ENCODE results near the gene C1QTNF12.
A peak's percentile ranks its signal among the peaks of the same experiment; 100 is the strongest.

Gene C1QTNF12

DNA sequence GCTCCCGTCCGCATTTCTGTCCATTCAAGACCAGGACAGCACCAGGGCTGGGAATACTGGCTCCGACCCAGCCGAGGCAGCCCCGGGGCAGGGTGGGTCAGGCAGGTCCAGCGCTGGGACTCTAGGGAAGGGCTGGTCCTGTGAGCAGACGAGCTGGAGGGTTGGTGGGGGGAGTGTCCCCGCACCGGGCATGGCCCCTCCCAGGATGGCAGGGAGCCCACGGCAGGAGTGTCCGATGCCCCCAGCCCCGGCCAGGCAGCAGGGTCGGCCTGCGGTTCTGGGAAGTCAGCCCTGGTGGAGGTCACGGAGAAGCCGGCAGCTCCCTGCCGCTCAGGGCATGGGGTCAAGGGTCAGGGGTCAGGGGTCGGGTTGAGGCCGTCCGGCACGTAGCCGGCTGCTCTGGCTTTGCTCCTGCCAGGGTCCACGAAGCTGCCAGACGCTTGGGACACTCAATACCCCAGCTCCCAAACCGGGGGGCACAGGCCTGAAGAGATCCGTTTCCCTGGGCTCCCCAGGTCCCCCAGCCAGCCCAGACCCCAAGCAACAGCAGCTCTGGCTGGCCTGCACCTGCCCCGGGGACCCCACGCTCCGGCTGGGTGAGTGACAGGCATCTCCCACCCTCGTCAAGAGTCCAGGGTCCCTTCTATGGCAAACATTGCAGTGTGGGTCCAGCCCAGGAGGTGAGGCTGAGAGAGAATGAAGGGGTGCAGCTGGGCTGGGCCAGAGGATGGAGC lies 6.7 kb downstream of the C1QTNF12 start:
- DNase-seq, result no peak

DNA sequence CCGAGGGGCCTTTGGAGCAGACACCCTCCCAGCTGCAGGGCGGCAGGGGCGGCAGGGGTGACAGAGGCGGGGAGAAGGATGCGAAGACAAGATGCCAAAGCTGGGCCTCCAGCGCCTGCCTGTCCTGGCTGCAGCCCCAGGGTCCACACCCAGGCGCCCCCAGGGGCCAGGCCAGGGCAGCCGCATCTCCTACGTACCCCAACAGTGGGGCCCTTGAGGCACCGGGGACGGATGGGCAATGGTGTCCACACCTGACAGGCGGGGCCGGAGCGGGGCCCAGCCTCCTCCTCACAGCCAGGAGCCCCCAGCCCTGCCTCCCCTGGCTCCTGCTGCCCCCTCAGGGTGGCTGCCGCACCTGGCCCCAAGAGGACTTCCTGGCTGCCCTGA lies 7.3 kb downstream of the C1QTNF12 start:
- no peak for DNase-seq

DNA sequence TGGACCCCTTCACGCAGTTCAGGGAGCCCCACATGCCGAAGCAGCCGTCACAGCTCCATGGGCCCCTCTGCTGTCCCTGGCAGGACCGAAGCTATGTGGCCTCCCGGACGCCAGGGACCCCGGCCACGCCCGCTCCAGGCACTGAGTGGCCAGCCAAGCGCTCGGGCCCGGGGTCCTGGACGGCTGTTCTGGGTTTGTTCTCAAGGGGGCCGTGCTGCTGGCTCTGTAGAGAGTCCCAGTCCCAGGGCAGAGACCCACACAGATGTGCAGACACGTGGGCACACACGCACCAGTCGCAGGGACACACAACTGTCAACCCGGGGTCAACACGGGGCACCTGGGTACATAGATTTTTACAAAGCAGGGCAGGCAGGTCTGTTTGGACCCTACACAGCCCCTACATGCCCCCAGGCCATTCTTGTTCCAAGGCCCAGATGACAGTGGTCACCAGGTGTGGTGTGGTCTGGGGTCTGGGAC lies 7.8 kb downstream of the C1QTNF12 start:
- DNase-seq, result no peak

DNA sequence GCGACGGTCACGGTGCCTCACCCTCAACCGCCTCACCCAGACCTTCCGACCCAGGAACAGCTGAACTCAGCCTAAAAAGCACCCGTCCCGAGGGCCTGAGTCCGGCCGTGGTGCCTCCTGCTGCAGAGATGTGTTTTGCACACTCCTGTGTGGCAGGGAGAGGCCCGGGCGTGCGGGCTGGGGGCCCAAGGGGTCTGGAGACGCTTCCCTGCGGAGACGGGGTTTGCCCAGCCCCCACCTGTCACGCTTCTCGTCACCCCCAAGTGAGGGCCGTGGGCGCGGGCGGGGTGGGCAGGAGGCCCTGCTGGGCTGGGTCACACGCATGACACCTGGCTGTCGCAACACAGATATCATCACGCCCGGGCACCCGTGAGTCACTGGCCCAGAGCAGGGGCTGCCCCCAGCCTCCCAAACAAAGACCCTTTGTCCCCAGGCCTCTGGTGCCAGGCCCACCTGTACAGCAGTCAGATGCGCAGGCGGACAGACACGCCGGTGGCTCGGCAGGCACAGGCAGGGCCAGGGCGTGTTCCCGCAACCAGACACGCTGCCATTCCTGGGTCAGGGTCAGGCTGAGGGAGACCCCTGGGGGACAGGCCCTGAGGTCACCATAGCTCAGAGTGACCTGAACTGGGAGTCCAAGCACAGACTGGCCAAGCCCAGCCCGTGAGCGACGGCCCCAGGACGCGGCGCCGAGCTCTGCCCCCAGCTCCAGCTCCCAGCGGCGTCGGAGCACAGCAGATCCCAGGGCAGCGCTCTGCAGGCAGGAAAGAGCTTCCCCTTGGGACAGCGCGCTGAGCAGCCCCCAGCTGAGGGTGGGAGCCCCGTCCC lies 8.4 kb downstream of the C1QTNF12 start:
- no peak for DNase-seq

DNA sequence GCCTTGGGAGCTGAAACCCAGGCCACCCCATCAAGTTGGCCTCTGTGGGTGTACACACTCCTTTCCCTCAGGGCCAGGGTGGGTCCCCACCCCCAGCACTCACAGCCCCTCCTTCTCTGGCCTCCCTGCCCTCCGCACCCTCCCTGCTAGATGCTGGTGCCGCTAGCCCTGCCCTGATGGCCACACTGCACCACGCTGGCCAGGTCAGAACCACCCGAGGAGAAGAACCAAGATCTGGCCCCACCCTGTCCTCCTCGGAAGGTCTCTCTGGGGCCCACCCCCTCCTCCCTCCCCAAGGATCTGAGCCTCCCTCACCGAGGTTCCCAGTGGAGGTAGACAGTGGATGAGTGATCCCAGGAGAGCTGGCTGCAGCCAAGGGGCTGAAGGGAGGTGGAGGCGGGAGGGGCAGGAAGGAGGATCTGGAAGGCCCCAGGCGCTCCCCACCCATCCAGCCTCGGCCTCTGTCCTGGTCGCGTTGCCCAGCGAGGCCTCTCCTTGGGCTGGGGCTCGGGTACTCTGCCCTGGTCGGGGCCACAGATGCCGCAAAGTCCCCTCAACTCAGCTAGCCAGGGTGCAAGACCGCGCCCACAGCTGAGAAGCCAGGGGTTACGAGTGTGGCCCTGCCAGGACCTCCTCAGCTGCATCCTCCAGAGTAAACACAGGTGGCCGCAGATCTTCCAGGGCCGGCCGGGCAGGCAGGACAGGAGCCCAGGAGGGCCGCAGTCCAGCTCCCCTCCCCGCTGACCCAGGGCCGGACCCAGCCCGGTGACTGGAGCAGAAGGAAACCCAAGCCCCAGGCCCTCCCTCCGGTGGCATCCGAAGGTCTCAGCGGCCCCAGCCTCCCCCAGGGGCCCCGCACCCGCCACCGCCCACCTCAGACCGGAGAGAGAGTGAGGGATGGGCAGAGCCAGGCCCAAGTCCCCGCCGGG lies 9.3 kb downstream of the C1QTNF12 start:
- no peak for DNase-seq

DNA sequence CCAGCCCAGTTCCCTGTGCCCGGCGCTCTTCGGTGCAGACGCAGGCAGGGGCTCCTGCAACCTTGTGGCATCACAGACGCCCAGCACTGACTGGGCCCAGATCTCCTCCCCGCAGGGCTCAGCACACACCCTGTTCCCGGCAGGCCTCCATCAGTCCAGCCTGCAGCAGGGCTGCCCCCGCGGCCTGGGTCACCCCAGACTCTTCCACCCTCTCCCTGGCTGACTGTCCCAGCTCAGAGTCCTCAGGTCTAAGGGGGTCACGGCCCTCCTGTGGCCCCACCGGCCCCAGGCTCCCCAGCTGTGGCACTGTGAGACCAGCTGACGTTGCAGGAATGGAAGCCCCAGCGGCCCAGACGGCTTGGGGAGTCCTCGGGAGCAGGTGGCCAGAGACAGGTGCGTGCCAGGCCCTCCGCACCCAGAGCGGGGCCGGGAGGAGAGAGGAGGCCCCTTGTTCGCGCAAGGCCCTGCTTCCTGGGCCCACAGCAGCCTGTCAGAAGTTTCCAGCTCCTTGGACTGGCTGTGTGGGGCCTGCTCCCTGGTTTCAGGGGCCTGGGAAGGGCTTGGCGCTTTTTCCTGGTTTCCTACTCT lies 10.3 kb downstream of the C1QTNF12 start:
- DNase-seq, result no peak

DNA sequence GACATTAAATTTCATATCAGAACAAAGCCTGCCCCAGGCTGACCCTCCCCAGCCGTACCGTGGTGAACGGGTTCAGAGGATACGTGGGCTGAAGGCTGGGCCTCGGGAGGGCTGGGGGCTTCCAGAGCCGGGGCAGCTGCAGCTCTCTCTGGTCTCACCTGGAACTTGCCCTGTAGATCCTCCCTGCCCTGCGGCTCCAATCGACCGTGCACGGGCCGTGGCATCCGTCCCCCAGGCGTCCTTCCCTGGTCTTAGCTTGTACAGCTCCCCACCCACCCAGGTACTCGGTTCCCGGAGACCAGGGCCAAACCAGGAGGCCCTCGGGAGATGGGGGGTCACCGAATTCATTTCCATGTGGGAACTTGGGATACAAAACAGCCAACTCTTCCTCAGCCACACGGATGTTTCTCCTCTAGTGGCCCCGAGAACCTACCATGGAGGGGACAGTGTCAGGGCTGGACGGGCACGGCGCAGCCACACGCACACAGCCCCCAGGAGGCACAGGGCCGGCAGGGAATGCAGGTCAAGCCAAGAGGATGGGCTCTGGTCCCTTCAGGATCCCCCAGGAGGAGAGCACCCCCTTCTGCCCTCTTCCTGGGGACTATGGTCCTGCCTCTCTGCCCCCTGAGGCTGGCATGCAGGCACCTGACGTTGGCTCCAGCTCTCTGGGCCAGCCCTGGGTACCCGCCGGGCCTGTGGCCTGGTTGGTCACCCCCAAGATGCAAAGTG lies 11.3 kb downstream of the C1QTNF12 start:
- DNase-seq, result no peak

DNA sequence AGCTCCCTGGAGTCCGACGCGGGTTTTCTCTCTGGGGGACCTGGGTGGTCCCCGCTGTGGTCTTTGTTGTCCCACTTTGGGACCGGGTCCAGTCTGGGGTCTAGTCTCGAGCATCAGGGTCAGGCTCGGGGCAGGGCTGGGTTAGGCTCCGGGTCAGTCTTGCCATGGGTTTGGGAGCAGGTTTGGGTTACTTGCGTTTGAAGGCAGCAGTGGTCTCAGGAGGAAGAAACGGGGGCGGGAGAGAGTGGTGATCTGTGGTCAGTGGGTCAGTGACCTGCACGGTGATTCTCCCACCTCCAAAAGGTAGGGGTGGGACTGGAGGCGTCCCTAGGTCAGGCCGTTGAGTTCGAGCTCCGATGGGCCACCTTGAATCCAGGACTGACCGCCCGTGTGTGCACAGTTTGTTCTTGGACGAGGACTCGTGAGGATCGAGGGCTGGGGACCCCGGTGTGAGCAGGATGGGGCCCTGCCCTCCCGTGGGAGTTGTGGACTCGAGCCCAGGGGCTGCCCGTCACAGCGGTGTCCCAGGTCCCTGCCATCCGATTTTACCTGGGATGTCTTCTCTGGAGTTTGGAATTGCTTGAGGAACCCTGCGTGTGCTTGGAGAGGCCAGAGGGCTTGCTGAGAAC lies 12.2 kb downstream of the C1QTNF12 start:
- no peak for DNase-seq

DNA sequence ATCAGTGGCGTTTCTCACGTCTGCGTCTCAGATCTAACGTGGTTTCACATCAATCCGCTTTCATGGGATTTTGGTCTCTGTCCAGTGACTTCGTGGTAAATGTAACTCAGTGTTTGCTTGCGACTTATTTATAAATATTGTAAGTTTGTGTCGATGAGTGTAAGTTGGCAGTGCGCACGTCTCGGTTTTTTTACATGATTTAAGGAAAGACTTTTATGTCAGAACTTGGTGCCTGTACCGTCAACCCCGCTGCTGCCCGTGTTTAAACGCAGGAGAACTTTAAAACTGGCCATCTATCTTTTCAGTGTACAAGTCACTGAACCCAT lies 13.0 kb downstream of the C1QTNF12 start:
- DNase-seq, result no peak

DNA sequence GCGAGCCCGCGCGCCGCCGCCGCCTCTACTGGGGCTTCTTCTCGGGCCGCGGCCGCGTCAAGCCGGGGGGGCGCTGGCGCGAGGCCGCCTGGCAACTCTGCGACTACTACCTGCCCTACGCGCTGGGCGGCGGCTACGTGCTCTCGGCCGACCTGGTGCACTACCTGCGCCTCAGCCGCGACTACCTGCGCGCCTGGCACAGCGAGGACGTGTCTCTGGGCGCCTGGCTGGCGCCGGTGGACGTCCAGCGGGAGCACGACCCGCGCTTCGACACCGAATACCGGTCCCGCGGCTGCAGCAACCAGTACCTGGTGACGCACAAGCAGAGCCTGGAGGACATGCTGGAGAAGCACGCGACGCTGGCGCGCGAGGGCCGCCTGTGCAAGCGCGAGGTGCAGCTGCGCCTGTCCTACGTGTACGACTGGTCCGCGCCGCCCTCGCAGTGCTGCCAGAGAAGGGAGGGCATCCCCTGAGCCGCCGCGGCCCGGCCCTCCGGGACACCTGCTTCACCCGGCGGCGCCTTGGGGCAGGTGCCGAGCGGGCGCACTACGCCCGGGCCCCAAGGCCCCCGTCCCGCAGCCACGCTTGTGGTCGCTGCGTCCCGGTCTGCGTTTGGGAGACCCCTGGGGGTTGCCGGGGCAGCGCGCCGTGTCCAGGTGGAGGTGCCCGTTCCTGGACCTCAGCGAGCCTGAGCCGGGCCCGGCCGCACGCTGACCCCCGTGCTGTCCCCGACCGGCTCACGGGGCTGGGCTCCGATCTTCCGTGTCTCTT lies 13.5 kb downstream of the C1QTNF12 start:
- no peak for DNase-seq

DNA sequence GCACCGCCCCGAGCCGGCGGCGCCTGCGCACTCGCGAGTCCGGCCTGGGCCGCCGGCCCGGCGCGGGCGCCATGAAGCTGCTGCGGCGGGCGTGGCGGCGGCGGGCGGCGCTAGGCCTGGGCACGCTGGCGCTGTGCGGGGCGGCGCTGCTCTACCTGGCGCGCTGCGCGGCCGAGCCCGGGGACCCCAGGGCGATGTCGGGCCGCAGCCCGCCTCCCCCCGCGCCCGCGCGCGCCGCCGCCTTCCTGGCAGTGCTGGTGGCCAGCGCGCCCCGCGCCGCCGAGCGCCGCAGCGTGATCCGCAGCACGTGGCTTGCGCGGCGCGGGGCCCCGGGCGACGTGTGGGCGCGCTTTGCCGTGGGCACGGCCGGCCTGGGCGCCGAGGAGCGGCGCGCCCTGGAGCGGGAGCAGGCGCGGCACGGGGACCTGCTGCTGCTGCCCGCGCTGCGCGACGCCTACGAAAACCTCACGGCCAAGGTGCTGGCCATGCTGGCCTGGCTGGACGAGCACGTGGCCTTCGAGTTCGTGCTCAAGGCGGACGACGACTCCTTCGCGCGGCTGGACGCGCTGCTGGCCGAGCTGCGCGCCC lies 14.2 kb downstream of the C1QTNF12 start, which contains the start of gene B3GALT6:
Gene B3GALT6, plus strand, starts transcription at position 30 of the 588 bp plus-strand sequence. Its CDS starts 42 bp downstream, at position 72.
- DNase-seq, result no peak

DNA sequence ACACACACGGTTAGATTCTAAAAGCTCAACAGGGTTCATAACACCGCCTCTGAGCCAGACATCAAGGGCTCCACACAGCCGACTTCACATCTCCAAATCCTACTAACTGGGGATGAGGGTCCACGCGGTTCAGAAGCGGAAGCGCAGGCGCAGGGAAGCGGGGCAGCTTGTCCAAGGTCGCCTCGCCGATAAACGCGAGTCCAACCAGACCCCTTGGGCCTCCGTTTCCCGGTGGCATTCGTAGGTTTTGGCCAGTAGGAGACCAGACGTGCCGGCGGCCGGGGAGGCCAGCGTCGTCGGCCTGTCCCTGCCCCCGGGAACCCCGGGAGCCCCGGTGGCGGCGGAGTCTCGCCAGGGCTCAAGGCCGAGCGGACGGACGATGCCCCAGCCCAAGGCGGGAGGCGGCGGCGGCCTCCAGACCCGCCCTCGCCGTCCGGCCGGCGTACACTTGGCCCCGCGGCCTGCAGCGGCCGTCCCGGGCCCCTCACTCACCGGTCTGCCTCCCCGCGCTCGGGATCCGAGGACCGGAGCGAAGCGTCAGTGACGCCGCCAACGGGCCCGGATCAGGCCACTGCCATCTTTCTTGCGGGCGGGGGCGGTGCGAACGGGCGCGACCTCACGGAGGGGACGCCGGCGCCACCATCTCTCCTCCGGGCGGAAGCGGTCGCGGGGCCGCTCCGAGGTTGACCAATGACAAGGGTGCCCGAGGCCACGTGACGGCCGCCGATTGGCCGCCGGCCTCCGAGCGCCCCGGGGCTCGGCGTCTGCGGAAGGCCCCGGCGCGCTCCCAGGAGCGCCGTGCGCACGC lies 14.9 kb downstream of the C1QTNF12 start, which contains the start of gene SDF4:
Gene SDF4, minus strand, starts transcription at position 602 of the 808 bp plus-strand sequence. CDS start 3,229 bp downstream, outside the sequence.
- peak; percentile 96 for DNase-seq

DNA sequence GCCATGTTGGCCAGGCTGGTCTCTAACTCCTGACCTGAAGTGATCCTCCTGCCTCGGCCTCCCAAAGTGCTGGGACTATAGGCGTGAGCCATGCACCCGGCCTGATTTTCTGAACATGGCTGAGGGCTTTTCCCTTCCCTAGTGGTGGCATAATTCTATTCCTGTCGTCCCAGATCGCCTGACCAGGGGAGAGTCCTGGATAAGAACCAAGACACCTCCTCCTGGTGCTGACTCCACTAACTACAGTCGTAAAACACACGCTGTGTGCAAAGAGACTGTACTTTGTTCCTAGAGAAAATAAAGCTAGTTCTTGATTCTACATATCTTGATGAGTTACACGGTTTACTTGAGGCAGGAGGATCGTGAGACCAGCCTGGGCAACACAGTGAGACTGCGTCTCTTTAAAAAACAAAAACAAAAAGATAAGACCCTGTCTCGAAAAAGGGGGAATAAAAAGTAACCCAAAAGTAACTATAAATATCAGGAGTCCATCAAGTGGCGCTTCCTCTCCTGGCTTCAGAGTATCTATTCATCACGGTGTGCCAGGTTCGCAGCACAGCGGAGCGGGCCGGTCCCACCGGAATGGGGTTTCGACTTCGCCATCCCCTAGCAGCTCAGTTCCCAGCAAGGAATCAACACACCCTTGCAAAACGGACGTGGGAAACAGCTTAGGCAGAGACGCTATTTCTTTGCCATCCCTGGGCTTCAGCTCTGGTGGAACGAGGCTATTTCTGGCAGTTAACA lies 15.7 kb downstream of the C1QTNF12 start:
- no peak for DNase-seq

DNA sequence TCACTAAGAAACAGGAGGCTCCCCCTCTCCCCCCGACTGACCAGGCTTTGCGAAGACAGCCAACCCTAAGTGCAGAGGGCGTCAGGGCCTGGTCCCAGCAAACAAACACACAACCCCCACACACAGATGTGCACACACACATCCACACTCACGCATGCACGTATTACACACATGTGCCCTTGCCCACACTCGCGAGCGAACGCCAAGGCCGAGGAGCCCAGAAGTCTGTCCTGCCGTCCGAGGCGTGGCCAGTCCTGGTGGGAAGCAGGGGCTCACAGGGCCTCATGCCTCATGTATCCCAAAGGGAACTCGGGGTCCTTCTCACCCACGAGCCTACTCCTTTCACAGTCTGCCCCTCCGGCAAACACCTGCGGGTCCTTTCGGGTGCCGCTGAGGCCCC lies 16.8 kb downstream of the C1QTNF12 start:
- no peak for DNase-seq

DNA sequence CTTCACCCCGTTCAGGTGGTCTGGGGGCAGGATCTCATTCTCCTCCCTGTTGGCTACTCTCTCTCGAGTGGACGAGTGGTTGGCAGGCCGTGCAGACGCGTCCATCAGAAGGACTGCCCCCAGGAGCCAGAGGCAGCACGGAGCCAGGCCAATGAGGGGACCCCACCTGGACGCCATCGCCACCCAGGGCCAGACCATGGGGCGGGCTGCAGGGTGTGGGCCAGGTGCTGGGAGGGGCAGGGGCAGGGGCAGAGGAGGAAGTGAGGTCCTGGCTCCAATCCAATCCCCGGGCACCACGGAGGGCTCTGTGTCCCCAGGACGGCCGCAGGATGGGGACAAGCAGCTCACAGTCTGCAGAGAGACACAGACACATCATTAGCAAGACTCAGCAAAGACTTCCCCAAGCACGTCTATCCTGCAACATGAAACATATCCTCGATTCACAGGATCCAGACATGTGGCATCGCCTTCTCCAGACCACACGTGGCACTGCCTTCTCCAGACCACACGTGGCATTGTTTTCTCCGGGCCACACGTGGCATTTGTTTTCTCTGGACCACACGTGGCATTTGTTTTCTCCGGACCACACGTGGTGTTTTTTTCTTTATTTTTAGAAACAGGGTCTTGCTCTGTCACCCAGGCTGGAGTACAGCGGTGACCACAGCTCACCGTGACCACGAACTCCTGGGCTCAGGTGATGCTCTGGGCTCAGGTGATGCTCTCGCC lies 17.8 kb downstream of the C1QTNF12 start:
- DNase-seq, result no peak

DNA sequence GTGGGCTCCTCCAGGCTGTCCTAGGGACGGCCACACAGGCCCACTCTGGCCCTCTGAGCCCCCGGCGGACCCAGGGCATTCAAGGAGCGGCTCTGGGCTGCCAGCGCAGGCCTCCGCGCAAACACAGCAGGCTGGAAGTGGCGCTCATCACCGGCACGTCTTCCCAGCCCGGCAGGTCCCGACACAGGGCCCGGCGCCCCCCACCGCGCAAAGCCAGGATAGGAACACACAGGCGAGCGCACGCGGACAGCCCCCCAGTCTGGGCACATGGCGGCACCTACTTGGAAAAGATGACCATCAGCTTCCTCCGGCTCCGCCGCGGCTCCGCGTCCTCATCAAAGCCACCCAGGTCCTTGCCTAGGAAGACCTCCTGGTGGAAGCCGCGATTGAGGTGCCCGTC lies 18.3 kb downstream of the C1QTNF12 start:
- no peak for DNase-seq

DNA sequence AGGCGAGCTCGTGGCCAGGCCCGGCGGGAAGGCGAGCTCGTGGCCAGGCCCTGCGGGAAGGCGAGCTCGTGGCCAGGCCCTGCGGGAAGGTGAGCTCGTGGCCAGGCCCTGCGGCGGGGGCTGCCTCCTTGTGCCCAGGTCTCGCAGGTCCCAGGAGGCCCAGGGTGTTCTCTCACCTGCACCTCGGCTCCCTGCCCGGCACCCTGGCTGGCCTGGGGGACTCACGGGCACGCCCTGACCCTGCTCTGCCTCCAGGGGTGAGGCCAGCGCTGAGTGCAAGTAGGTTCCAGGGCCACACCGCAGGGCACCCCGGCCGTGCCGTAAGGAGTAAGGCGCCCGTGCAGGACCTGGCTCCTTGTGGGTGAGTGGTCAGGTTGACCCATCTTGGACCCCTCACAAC lies 19.1 kb downstream of the C1QTNF12 start:
- DNase-seq, result no peak
